Measurements from ENCODE around the gene CD93. TPM values are rescaled to one million over a fixed set of nuclear protein-coding genes. Genes with fewer than 3 reads are reported as not detected.

Gene CD93
- total and polyA plus RNA-seq, 2 of the 8 experiments (the other 6 are each of a cell fraction or from before 2014, with no cell fraction given) = under 0.01 to 0.07 TPM

DNA sequence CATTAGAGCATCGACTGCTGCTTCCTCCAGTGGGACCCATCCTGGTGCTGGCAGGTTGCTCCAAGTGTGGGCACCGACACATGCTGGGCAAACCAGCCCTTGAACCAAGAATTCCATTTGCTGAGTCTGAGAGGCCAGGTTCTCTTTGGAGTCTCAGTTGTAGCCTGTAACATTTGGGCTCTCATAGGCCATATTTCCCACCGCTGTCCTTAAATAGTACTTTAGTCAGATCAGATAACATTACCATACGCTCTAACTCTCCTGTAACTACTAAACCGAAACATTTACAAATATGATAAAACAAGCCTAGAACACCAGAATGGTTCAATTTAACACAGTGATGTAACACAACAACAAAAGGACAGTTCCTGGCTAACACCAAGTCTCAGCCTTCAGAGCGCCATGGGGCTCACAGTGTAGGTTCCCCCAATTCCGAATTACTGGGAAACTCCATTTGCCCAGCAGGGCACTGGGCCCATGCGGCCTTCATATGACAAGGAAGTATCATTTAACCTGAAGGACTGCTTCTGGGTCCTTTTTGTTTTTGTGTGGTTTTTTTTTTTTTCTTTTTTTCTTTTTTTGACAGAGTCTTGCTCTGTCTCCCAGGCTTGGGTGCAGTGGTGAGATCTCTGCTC is 28.4 kb upstream of the CD93 start:
- Histone ChIP-seq H4K8ac (ENCODE audit: extremely low read depth, insufficient read depth, low read length) (no peak overlapping the region), H2BK5ac (ENCODE audit: low read depth, low read length) (no peak overlapping the region), H3K4me1 (replicated peaks in 1 of 4; ENCODE audit: control insufficient read depth in 3 of 4, insufficient read depth in 4 of 4, low read length in 3 of 4) (no peaks in the 10 kb centered on the region; a peak in 1 of 7 replicates), H4K91ac (replicated peaks; ENCODE audit: insufficient read length, low read length) (no peak overlapping the region), H3K27ac (ENCODE audit: low read depth, low read length) (no peak overlapping the region), H2BK20ac (ENCODE audit: low read length) (no peak overlapping the region), H3K14ac (ENCODE audit: insufficient read length) (no peak overlapping the region), H2AK5ac (ENCODE audit: low read depth, low read length) (no peak overlapping the region), H4K20me1 (replicated peaks in 1 of 2; ENCODE audit: control insufficient read depth in 1 of 2, insufficient read depth in 2 of 2, low read length in 2 of 2) (no peaks in the 10 kb centered on the region), H3K79me2 (ENCODE audit: control insufficient read depth in 1 of 2, insufficient read depth in 2 of 2, low read length in 2 of 2) (no peaks in the 10 kb centered on the region), H2BK15ac (ENCODE audit: low read length) (no peak overlapping the region), H3K23me2 (ENCODE audit: low read depth, low read length) (no peaks in the 10 kb centered on the region), H3K36me3 (ENCODE audit: control insufficient read depth in 2 of 4, insufficient read depth in 4 of 4, low read length in 3 of 4) (no peaks in the 10 kb centered on the region), H3K79me1 (ENCODE audit: low read depth, low read length) (no peaks in the 10 kb centered on the region), H3K18ac (ENCODE audit: extremely low read depth, low read length) (no peak overlapping the region), H2BK120ac (replicated peaks; ENCODE audit: low read depth, low read length) (no peak overlapping the region), H3K4me2 (ENCODE audit: insufficient read depth in 1 of 2, low read depth in 2 of 2, low read length in 2 of 2) (no peak overlapping the region), H3K9me3 (ENCODE audit: insufficient read depth in 2 of 2, low read depth in 1 of 2, low read length in 1 of 2) (no peaks in the 10 kb centered on the region), H3K23ac (ENCODE audit: insufficient read length) (no peak overlapping the region), H3K27me3 (replicated peaks in 1 of 4; ENCODE audit: control insufficient read depth in 3 of 4, extremely low read depth in 1 of 4, insufficient read depth in 3 of 4, low read length in 3 of 4) (no peaks in the 10 kb centered on the region), H3K4ac (replicated peaks; ENCODE audit: insufficient read length, low read depth, low read length) (no peak overlapping the region), H4K5ac (ENCODE audit: insufficient read length, low read depth, low read length) (no peak overlapping the region), H3K4me3 (ENCODE audit: extremely low read depth in 1 of 4, insufficient read depth in 2 of 4, low read depth in 3 of 4, low read length in 4 of 4) (no peak overlapping the region), H3K9ac (replicated peaks in 1 of 4; ENCODE audit: extremely low read depth in 1 of 4, low read depth in 3 of 4, low read length in 3 of 4) (no peak overlapping the region), H3K56ac (replicated peaks; ENCODE audit: insufficient read length, low read depth, low read length) (no peak overlapping the region), H2AFZ (ENCODE audit: low read length) (no peak overlapping the region), H2BK12ac (ENCODE audit: low read depth, low read length) (no peak overlapping the region)
- no peak for DNase-seq (ENCODE audit: low read depth in 1 of 2, low spot score in 2 of 2)
- POLR2A ChIA-PET (ENCODE audit: partially characterized antibody) = no interaction called here
- FAIRE-seq = no peak
- WGBS, 2 experiments (ENCODE audit: extremely low coverage in 1 of 2, insufficient coverage in 1 of 2, insufficient read length in 1 of 2, insufficient replicate concordance in 2 of 2, low coverage in 1 of 2, low lambda C conversion rate in 2 of 2, missing lambda C conversion rate in 1 of 2) = 96% methylated on average over 8 of the region's 8 CpGs; no CpG with 5 or more reads in 1 of the 2 experiments
- CTCF ChIA-PET (ENCODE audit: partially characterized antibody) = interaction anchor here (0.8 to 1.3 kb wide), 2 partner anchors 9 to 34 kb away, joined by 3 read pairs; no protein-coding TSS in a partner anchor
- TF ChIP-seq, protein P1, sequence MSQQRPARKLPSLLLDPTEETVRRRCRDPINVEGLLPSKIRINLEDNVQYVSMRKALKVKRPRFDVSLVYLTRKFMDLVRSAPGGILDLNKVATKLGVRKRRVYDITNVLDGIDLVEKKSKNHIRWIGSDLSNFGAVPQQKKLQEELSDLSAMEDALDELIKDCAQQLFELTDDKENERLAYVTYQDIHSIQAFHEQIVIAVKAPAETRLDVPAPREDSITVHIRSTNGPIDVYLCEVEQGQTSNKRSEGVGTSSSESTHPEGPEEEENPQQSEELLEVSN (IDR thresholded peaks at IDR 0.05) = no peak
- no peak for TF ChIP-seq SP4 (IDR thresholded peaks at IDR 0.05; ENCODE audit: low read length)
- no peak for TF ChIP-seq SUZ12 (IDR thresholded peaks at IDR 0.05; ENCODE audit: low read length)
- no peak for TF ChIP-seq CHD1 (IDR thresholded peaks at IDR 0.05; ENCODE audit: low read depth, low read length)
- TF ChIP-seq ZNF274 (IDR thresholded peaks at IDR 0.05; ENCODE audit: borderline replicate concordance, extremely low read depth, low read length) = no peak
- no peak for TF ChIP-seq RBBP5 (IDR thresholded peaks at IDR 0.05; ENCODE audit: borderline replicate concordance, low read depth, low read length)
- TF ChIP-seq SP1 (IDR thresholded peaks at IDR 0.05; ENCODE audit: low read depth, low read length) = no peak
- TF ChIP-seq SAP30 (IDR thresholded peaks at IDR 0.05; ENCODE audit: insufficient read depth, insufficient replicate concordance, low read length) = no peak
- no peak for TF ChIP-seq SP2 (IDR thresholded peaks at IDR 0.05; ENCODE audit: low read length)
- no peak for TF ChIP-seq HDAC2 (IDR thresholded peaks at IDR 0.05; ENCODE audit: borderline replicate concordance in 1 of 2, low read depth in 2 of 2, low read length in 2 of 2)
- TF ChIP-seq YY1 (IDR thresholded peaks at IDR 0.05; ENCODE audit: low read depth, low read length) = no peak
- no peak for TF ChIP-seq RXRA (IDR thresholded peaks at IDR 0.05; ENCODE audit: insufficient read depth, low read depth, low read length)
- TF ChIP-seq SIRT6 (IDR thresholded peaks at IDR 0.05; ENCODE audit: low read length) = no peak

All from H1 (cell line).